Right atrium auricular region (tissue), 2 donors: ENCODE measurements around the gene ESPL1. TPM values are rescaled to one million over a fixed set of nuclear protein-coding genes. Genes with fewer than 3 reads are reported as not detected.

Source experiments
- DNase-seq: peaks from one replicate; pipeline ENCODE4 v3.0.0-alpha.2; 2019; ENCODE audit warnings: low spot score
- H3K27ac ChIP-seq, 2 donors: fragments of 200-600 bp; sonication (generic); 1 replicate in 1 of 2; 2 replicates in 1 of 2; pipeline ENCODE4 v1.5.1; 2016 to 2019
- H3K27me3 ChIP-seq, 2 donors: fragments of 200-600 bp; sonication (generic); one replicate each; pipeline versions ENCODE4 v1.5.1 to v1.6.0; 2017 to 2019
- H3K36me3 ChIP-seq: fragments of 200-600 bp; sonication (generic); one replicate; pipeline ENCODE4 v1.5.1; 2016
- H3K4me1 ChIP-seq, 2 donors: fragments of 200-600 bp; sonication (generic); one replicate each; pipeline versions ENCODE4 v1.5.1 to v1.6.0; 2017 to 2019
- H3K4me3 ChIP-seq, 2 donors: fragments of 200-600 bp; sonication (generic); 1 replicate in 1 of 2; 2 replicates in 1 of 2; pipeline ENCODE4 v1.5.1; 2017 to 2019; ENCODE audit warnings: mild to moderate bottlenecking in 1 of 2, moderate library complexity in 1 of 2
- H3K9me3 ChIP-seq, 2 donors: fragments of 200-600 bp; sonication (generic); one replicate each; pipeline ENCODE4 v1.5.1; 2019
- CTCF ChIP-seq, 2 donors: fragments of 200-600 bp; sonication (generic); IDR thresholded peaks; one replicate each; pipeline ENCODE4 v1.5.1; 2019; ENCODE audit warnings: antibody characterized with exemption in 2 of 2
- total RNA-seq, 2 donors: library from RNA; depleted of rRNA; stranded (reverse); fragments of >200 nt; gene quantifications; one replicate each; pipeline ENCODE4 v1.1.0, GENCODE V29; 2016

Gene ESPL1
- total RNA-seq, 2 donors from 2014 or later = 0.12 to 0.59 TPM

GRCh38 chr12:53287741-53288216, 19.7 kb downstream of the ESPL1 start:
- peak; percentile 66 for DNase-seq
- no peaks in the 10 kb centered on the region for H3K9me3 ChIP-seq
- H3K36me3 ChIP-seq = no peaks in the 10 kb centered on the region

GRCh38 chr12:53288322-53288721, 20.2 kb downstream of the ESPL1 start:
- no peak overlapping the region for H3K4me3 ChIP-seq
- TF ChIP-seq CTCF (IDR thresholded peaks at IDR 0.05) = no peak
- no peaks in the 10 kb centered on the region for H3K4me1 ChIP-seq
- DNase-seq = no peak
- no peaks in the 10 kb centered on the region for H3K9me3 ChIP-seq
- H3K36me3 ChIP-seq = no peaks in the 10 kb centered on the region
- no peaks in the 10 kb centered on the region for H3K27me3 ChIP-seq
- H3K27ac ChIP-seq = no peak overlapping the region

More at GRCh38 chr12:53287741-53288216, 19.7 kb downstream of the ESPL1 start:
- Histone ChIP-seq H3K4me1 (no peaks in the 10 kb centered on the region), H3K27ac (no peak overlapping the region), H3K27me3 (no peaks in the 10 kb centered on the region), H3K4me3 (no peak overlapping the region)
- peak; percentile 47 to 73 for TF ChIP-seq CTCF (IDR thresholded peaks at IDR 0.05)

GRCh38 chr12:53289891-53290290, 21.8 kb downstream of the ESPL1 start:
- DNase-seq = no peak
- no peaks in the 10 kb centered on the region for H3K27me3 ChIP-seq
- TF ChIP-seq CTCF (IDR thresholded peaks at IDR 0.05) = no peak
- peaks cover 0 to 5% of the 10 kb centered on the region in 2 donors for H3K4me1 ChIP-seq
- no peak overlapping the region for H3K27ac ChIP-seq
- H3K9me3 ChIP-seq = no peaks in the 10 kb centered on the region
- no peaks in the 10 kb centered on the region for H3K36me3 ChIP-seq
- H3K4me3 ChIP-seq = no peak overlapping the region

- peaks cover 0 to 9% of the 10 kb centered on the region in 2 donors for H3K4me1 ChIP-seq
- no peak for TF ChIP-seq CTCF (IDR thresholded peaks at IDR 0.05)
- no peak for DNase-seq
- no peak overlapping the region for H3K27ac ChIP-seq
- H3K27me3 ChIP-seq = no peaks in the 10 kb centered on the region
- no peaks in the 10 kb centered on the region for H3K36me3 ChIP-seq
- H3K4me3 ChIP-seq = no peak overlapping the region
- H3K9me3 ChIP-seq = no peaks in the 10 kb centered on the region
Observed at GRCh38 chr12:53290661-53291060, 22.6 kb downstream of the ESPL1 start.

GRCh38 chr12:53292426-53292825, 24.3 kb downstream of the ESPL1 start:
- Histone ChIP-seq H3K27ac (no peak overlapping the region), H3K4me3 (no peak overlapping the region), H3K36me3 (no peaks in the 10 kb centered on the region), H3K9me3 (no peaks in the 10 kb centered on the region), H3K4me1 (peaks cover 0 to 19% of the 10 kb centered on the region in 2 donors), H3K27me3 (no peaks in the 10 kb centered on the region)
- DNase-seq = no peak
- TF ChIP-seq CTCF (IDR thresholded peaks at IDR 0.05) = no peak
